ENCODE results near the gene CTBP2.

CTBP2 gene

DNA sequence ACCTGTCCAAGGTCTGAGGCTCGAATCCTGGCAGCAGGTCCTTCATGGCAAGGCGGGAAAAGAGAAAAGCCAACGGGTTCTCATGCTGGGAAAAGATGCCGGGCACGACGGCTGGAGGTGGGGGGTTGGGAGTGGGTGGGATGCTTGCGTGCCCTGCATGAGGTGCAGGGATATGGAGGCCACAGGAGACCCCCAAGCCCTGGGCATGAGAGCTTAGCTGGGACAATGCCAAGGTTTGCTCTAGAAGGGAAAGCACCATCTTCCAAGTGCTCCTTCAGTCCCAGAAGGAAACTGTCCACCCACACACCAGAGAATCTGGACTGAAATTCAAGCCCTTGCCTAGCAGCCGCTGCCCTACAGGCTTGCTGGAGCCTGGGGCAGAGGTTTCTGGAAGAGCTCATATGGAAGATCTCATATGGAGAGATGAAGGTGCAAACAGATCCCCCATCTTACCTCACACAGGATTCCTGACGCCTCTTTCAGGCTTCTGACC, 154.1 kb downstream of the CTBP2 start:
- Histone ChIP-seq H3K27me3 (replicated peaks; ENCODE audit: control insufficient read depth, insufficient read depth, low read length) (no peaks in the 10 kb centered on the region; the same call in none of the 2 replicates), H3K4me3 (replicated peaks; ENCODE audit: low read depth, low read length) (no peak overlapping the region), H3K36me3 (ENCODE audit: control insufficient read depth, insufficient read depth, low read length) (no peaks in the 10 kb centered on the region)
- no peak for DNase-seq (ENCODE audit: extremely low read depth, insufficient read length)
- TF ChIP-seq, protein P1, sequence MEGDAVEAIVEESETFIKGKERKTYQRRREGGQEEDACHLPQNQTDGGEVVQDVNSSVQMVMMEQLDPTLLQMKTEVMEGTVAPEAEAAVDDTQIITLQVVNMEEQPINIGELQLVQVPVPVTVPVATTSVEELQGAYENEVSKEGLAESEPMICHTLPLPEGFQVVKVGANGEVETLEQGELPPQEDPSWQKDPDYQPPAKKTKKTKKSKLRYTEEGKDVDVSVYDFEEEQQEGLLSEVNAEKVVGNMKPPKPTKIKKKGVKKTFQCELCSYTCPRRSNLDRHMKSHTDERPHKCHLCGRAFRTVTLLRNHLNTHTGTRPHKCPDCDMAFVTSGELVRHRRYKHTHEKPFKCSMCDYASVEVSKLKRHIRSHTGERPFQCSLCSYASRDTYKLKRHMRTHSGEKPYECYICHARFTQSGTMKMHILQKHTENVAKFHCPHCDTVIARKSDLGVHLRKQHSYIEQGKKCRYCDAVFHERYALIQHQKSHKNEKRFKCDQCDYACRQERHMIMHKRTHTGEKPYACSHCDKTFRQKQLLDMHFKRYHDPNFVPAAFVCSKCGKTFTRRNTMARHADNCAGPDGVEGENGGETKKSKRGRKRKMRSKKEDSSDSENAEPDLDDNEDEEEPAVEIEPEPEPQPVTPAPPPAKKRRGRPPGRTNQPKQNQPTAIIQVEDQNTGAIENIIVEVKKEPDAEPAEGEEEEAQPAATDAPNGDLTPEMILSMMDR (IDR thresholded peaks at IDR 0.05; ENCODE audit: insufficient read depth, low read length, poor library complexity, severe bottlenecking), result no peak

DNA sequence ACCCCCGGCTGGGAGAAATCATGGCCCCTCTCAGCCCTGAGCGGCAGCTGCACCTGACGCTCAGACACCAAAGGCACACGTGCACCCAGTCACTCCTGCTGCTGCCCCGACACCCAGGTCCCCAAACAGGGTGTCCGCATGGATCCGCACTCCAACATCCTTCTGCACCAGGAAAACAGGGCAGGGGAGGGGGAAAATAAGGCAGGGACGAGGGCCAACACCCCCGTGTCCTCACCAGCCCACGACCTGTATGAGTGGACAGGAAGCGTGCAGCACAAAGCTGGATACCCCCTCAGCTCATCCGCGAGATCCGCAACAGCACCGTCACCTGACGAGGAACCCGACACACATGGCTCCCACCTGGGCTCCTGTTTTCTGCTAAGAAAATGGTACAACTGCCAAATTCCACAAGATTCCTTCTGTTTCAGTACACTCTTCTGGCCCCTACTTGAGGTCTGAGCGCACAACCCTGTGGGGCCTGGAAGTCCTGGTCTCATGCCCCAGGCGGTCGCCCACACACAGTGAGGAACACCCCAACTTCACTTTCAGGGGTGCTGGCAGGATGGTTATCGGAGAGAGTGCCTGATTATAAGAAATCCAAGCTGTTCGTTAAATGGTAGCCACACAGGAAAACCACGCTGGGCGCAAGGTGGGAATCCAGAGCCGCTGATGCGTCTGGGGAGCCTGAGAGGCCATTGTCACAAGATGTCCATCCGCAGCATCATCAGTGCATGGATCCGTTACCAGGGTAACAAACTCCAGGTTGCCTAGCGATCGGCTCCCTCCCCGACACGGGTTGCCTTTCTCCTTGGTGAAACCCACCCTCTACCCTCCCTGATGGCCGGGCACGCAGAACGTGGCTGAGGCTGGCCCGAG, 154.8 kb downstream of the CTBP2 start:
- TF ChIP-seq, protein P1 (IDR thresholded peaks at IDR 0.05; ENCODE audit: insufficient read depth, low read length, poor library complexity, severe bottlenecking), result no peak
- no peaks in the 10 kb centered on the region; the same call in 1 of the 2 replicates for H3K27me3 ChIP-seq (replicated peaks; ENCODE audit: control insufficient read depth, insufficient read depth, low read length)
- H3K4me3 ChIP-seq (replicated peaks; ENCODE audit: low read depth, low read length), result no peak overlapping the region
- H3K36me3 ChIP-seq (ENCODE audit: control insufficient read depth, insufficient read depth, low read length), result no peaks in the 10 kb centered on the region
- DNase-seq (ENCODE audit: extremely low read depth, insufficient read length), result no peak

DNA sequence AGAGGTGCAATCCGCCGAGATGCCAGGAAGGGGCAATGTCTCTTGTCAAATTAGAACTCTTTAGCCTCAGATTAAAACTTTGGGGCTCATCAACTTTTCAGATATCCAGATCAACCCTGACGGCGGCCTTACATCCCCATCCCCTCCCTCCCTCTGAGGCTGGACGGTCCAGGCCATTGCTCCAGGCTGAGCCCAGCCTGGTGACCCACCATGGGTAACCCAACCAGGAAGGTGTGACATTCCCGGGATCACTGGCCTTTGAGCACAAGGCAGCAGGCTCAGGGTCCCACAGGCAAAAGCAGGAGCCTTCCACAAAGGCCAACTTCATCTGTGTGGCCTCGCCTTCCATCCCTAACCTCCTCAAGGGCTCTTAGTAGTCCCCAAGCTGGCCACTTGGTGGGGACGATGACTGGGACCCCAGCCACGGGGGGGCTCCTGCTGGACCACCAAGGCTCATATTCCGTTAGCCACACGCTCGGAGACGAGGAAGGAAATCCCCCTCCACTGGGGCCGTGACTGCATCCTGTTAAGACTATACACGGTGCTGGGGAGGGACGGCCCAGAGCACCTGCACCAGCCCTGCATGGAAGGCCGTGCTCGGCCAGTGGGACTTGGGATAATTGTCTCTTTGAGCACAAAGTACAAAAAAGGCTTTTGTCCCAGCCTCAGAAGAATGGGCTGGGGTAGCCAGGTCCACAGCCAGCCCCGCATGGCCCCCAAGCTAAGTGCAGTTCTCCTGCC, 155.6 kb downstream of the CTBP2 start:
- Histone ChIP-seq H3K36me3 (ENCODE audit: control insufficient read depth, insufficient read depth, low read length) (no peaks in the 10 kb centered on the region), H3K4me3 (replicated peaks; ENCODE audit: low read depth, low read length) (no peak overlapping the region), H3K27me3 (replicated peaks; ENCODE audit: control insufficient read depth, insufficient read depth, low read length) (no peaks in the 10 kb centered on the region; the same call in 1 of the 2 replicates)
- TF ChIP-seq, protein P1 (IDR thresholded peaks at IDR 0.05; ENCODE audit: insufficient read depth, low read length, poor library complexity, severe bottlenecking), result no peak
- DNase-seq (ENCODE audit: extremely low read depth, insufficient read length), result no peak

DNA sequence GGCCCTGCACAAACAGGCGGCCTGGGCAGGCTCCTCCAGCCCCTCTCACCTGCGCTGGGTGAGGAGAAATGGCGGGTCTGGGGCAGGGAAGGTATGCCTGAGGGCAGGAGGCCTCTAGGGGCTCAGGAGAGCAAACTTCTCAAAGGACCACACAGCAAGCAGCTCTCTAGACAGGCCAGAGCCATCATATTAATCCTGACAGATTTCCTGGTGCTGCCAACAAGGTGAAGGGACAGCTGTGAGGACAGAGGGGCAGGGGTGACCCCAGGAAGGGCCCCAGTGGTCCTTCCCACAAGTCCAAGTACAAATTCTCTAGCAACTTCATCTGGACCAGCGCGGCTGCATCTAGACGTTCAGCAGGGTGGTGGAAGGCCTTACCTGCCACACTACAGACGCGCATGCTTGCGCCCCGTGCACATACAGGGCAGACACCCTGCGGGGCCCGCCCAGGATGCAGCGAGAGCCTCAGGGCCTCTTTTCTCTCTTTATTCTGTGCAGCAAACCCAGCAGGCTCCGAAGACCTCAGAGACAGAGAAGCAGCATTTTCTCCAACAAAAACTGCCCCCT, 156.4 kb downstream of the CTBP2 start:
- Histone ChIP-seq H3K4me3 (replicated peaks; ENCODE audit: low read depth, low read length) (no peak overlapping the region), H3K27me3 (replicated peaks; ENCODE audit: control insufficient read depth, insufficient read depth, low read length) (no peaks in the 10 kb centered on the region; the same call in 1 of the 2 replicates), H3K36me3 (ENCODE audit: control insufficient read depth, insufficient read depth, low read length) (no peaks in the 10 kb centered on the region)
- TF ChIP-seq, protein P1 (IDR thresholded peaks at IDR 0.05; ENCODE audit: insufficient read depth, low read length, poor library complexity, severe bottlenecking), result no peak
- no peak for DNase-seq (ENCODE audit: extremely low read depth, insufficient read length)

DNA sequence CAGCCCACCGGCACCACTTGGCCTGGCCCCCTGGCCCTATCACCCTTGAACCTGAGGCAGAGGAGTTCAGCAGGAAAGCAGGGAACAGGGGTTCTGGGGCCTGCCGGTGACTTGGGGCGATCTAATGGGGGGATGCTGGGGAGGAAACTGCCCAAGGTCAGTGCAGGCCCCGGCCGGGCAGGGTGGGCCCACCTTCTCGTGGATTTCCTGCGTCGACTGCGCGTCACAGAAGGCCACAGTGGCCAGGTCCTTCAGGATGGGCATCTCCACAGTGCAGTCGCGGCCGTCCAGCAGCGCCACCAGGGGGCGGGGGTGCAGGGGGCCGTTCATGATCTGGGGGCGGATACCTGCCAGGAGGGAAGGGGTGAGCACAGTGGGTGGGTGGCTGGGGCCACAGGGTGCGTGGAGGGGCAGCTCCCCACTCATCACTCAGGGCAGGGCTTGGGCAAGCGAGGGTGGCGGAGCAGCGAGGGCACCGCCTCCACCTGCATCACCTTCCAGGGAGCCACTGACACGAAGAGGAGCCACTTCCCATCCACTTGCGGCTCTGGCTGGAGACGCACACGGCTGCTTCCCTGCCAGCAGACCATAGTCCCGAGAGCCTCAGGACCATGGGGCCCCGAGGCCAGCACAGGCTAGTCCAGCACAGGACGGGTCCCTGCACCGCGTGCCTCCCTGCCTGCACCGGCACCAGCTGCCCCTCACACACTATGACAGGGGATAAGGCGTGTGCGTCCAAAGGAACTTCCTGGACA, 157.0 kb downstream of the CTBP2 start:
- TF ChIP-seq, protein P1 (IDR thresholded peaks at IDR 0.05; ENCODE audit: insufficient read depth, low read length, poor library complexity, severe bottlenecking), result no peak
- Histone ChIP-seq H3K4me3 (replicated peaks; ENCODE audit: low read depth, low read length) (no peak overlapping the region), H3K36me3 (ENCODE audit: control insufficient read depth, insufficient read depth, low read length) (no peaks in the 10 kb centered on the region), H3K27me3 (replicated peaks; ENCODE audit: control insufficient read depth, insufficient read depth, low read length) (no peaks in the 10 kb centered on the region; the same call in 1 of the 2 replicates)
- DNase-seq (ENCODE audit: extremely low read depth, insufficient read length), result no peak

All from GM06990 (cell line).